Activated CD4-positive, alpha-beta T cell treated with anti-CD3 and anti-CD28 coated beads, Interleukin-2, amount 50 U/mL, for 24 hours (primary cell): ENCODE measurements around the gene MYO7B.

Experiments used
- DNase-seq, 2 donors: peaks; one replicate each; pipeline ENCODE4 v3.0.0-alpha.2; 2020; ENCODE audit warnings: low read depth in 1 of 2, low spot score in 1 of 2

MYO7B gene

GRCh38 chr2:127674241-127675209, 139.0 kb downstream of the MYO7B start:
- DNase-seq, result no peak

- no peak for DNase-seq
These were observed 140.1 kb downstream of the MYO7B start, which contains the start of gene LIMS2 for GRCh38 chr2:127675331-127676261. Gene LIMS2 (minus strand): TSS chr2:127675530. CDS start chr2:127675024, 506 bp downstream.

DNA sequence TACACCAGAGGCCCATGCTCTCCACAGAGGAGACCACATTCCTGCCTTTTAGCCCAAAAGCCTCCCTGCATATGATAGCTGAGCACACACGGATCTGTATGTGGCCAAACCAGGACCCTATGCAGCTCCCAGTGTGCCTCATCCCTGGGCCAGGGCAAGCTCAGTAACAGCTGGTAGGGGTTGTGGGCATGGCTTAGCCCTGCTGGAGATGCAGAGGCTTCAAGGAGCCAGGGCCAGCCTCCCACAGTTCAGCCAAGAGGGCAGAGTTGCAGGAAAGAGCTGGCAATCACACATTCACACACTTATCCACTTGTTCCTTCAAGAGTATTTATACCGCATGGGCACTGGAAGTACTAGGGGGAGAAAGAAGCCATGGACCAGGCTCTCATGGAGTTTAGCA, 141.4 kb downstream of the MYO7B start:
- DNase-seq, result no peak

GRCh38 chr2:127678531-127678930, 143.0 kb downstream of the MYO7B start:
- DNase-seq, result no peak

- DNase-seq, result no peak
These were observed 143.5 kb downstream of the MYO7B start for GRCh38 chr2:127678991-127679390.

DNA sequence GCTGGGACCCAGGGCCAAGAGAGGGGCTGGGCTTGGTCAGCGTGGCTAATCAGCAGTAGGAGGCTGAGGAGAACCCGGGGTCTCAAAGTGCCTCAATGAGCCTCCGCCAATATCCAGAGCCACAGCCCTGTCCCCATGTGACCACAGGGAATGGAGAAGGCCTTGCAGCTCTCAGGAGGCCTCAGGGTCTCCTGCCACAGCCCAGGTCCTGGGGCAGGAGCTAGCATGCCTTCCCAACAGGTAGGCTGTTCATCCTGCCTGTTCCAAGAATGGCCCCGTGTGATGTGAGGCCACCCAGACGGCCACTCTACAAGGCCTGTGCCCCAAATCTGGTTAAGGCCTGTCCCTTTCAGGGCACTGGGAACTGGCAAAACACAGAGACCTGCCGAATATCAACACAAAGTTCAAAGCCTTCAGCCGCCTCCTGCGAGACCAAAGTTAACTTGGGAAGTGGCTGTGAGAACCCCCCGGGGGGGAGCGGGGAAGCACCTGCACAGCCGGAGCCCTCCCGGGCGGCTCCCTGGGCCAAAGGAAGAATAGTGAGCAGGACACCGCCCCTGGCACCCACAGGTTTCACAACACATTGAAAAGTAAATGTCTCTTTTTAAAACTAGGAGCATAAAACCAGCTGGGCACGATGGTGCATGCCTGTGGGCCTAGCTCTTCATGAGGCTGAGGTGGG, 144.3 kb downstream of the MYO7B start:
- no peak for DNase-seq

GRCh38 chr2:127680706-127681287, 145.3 kb downstream of the MYO7B start:
- no peak for DNase-seq

- no peak for DNase-seq
These were observed 145.9 kb downstream of the MYO7B start for GRCh38 chr2:127681288-127681804.

- DNase-seq, result no peak
These were observed 146.7 kb downstream of the MYO7B start for GRCh38 chr2:127681976-127682857.

DNA sequence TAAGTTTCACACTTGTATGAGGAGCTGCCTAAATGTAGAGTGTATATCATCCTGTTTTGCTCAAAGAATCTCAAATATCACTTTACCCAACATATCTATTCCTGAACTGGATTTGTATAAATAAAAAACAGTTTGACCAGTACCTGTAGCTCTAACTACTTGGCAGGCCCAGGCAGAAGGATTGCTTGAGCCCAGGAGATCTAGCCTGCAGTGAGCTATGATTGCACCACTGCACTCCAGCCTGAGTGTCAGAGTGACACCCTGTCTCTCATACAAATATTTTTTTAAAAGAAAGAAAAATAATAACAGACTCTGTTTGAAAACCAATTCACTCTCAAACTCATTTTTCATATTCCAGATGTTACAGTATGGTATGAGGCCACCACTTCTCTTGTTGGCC, 147.6 kb downstream of the MYO7B start:
- no peak for DNase-seq

- no peak for DNase-seq
These were observed 148.3 kb downstream of the MYO7B start for GRCh38 chr2:127683757-127684156.

DNA sequence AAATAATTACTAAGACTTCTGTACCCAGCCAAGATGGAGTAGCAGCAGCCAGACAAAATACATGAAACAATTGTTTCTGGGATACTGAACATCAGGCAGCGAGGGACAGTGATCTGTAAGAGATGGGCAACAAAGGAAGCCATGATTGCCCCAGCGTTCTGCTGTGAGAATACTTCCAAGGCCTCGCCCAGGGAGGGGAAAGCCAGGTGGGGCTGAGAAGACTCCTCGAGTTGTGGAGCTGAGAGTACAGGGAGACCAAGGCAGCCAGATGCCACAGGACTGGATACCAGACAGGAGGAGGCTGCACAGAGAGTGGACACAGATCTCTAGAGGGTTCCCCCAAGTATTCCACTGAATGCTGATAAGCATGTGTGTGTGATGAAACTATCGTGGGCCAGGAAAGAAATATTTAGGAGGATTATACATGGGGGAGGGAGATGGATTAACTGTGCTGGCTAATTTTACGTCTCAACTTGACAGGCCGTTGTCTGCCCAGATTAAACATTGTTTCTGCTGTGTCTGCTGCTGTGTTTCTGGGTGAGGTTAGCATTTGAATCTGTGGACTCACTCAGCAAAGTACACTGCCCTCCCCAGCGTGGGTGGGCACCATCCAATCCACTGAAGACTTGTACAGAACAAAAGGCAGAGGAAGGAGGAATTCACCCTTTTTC, 150.1 kb downstream of the MYO7B start:
- no peak for DNase-seq
